ENCODE data around the gene SOAT1. TPM values are rescaled to one million over a fixed set of nuclear protein-coding genes. Genes with fewer than 3 reads are reported as not detected.
"Not testable (repeated sequence)": the region's sequence is repeated elsewhere in the genome, so short reads cannot be mapped to it uniquely, and the experiment has no call there.

Gene SOAT1
- total and polyA plus RNA-seq, 2 experiments from 2014 or later: 20.8 to 28.9 TPM

GRCh38 chr1:179342740-179343404, 49.3 kb downstream of the SOAT1 start:
- no peaks in the 10 kb centered on the region for H3K27me3 ChIP-seq
- no peak for DNase-seq (ENCODE audit: low spot score)
- H3K27ac ChIP-seq: no peak overlapping the region
- no peaks in the 10 kb centered on the region for H3K9me3 ChIP-seq (ENCODE audit: low read depth)
- no peaks in the 10 kb centered on the region for H3K36me3 ChIP-seq (replicated peaks; ENCODE audit: insufficient read depth, low read depth)
- H3K4me1 ChIP-seq (ENCODE audit: insufficient read depth): no peaks in the 10 kb centered on the region
- H3K79me2 ChIP-seq: no peaks in the 10 kb centered on the region
- H3K4me2 ChIP-seq: no peak overlapping the region
- no peak overlapping the region for H3K4me3 ChIP-seq
- TF ChIP-seq EZH2 (IDR thresholded peaks at IDR 0.05; ENCODE audit: borderline replicate concordance): no peak
- no peak for TF ChIP-seq EZH2phosphoT487 (IDR thresholded peaks at IDR 0.05; ENCODE audit: low read depth, severe bottlenecking, unreplicated experiment)
- 89% methylated on average over 4 of the region's 4 CpGs for WGBS (ENCODE audit: low lambda C conversion rate, missing lambda C conversion rate)
- no peaks in the 10 kb centered on the region for H4K20me1 ChIP-seq (ENCODE audit: insufficient read depth, poor library complexity, severe bottlenecking)
- no peak overlapping the region for H2AFZ ChIP-seq
- H3K9me2 ChIP-seq (replicated peaks; ENCODE audit: insufficient read depth): no peaks in the 10 kb centered on the region

- no peak overlapping the region for H3K4me2 ChIP-seq
- no peak overlapping the region for H2AFZ ChIP-seq
- no peaks in the 10 kb centered on the region for H3K79me2 ChIP-seq
- no peaks in the 10 kb centered on the region for H3K9me2 ChIP-seq (replicated peaks; ENCODE audit: insufficient read depth)
- 95% methylated on average over 3 of the region's 3 CpGs for WGBS (ENCODE audit: low lambda C conversion rate, missing lambda C conversion rate)
- TF ChIP-seq EZH2 (IDR thresholded peaks at IDR 0.05; ENCODE audit: borderline replicate concordance): no peak
- no peak for TF ChIP-seq EZH2phosphoT487 (IDR thresholded peaks at IDR 0.05; ENCODE audit: low read depth, severe bottlenecking, unreplicated experiment)
- no peak for TF ChIP-seq CTCF (IDR thresholded peaks at IDR 0.05; ENCODE audit: poor library complexity)
- H3K4me1 ChIP-seq (ENCODE audit: insufficient read depth): no peaks in the 10 kb centered on the region
- no peak for DNase-seq (ENCODE audit: low spot score)
- H3K27ac ChIP-seq: no peak overlapping the region
- no peaks in the 10 kb centered on the region for H3K27me3 ChIP-seq
- H3K9me3 ChIP-seq (ENCODE audit: low read depth): no peaks in the 10 kb centered on the region
- no peak overlapping the region for H3K4me3 ChIP-seq
- no peaks in the 10 kb centered on the region for H4K20me1 ChIP-seq (ENCODE audit: insufficient read depth, poor library complexity, severe bottlenecking)
- no peaks in the 10 kb centered on the region for H3K36me3 ChIP-seq (replicated peaks; ENCODE audit: insufficient read depth, low read depth)
Measured at GRCh38 chr1:179351281-179351680, 57.7 kb downstream of the SOAT1 start.

GRCh38 chr1:179352236-179352635, 58.6 kb downstream of the SOAT1 start:
- H3K4me2 ChIP-seq: no peak overlapping the region
- H3K27ac ChIP-seq: no peak overlapping the region
- no peaks in the 10 kb centered on the region for H3K4me1 ChIP-seq (ENCODE audit: insufficient read depth)
- H3K36me3 ChIP-seq (replicated peaks; ENCODE audit: insufficient read depth, low read depth): no peaks in the 10 kb centered on the region
- H3K79me2 ChIP-seq: no peaks in the 10 kb centered on the region
- TF ChIP-seq CTCF (IDR thresholded peaks at IDR 0.05; ENCODE audit: poor library complexity) (no peak), EZH2phosphoT487 (IDR thresholded peaks at IDR 0.05; ENCODE audit: low read depth, severe bottlenecking, unreplicated experiment) (no peak), EZH2 (IDR thresholded peaks at IDR 0.05; ENCODE audit: borderline replicate concordance) (no peak)
- no peak for DNase-seq (ENCODE audit: low spot score)
- H3K9me2 ChIP-seq (replicated peaks; ENCODE audit: insufficient read depth): no peaks in the 10 kb centered on the region
- no peaks in the 10 kb centered on the region for H4K20me1 ChIP-seq (ENCODE audit: insufficient read depth, poor library complexity, severe bottlenecking)
- 100% methylated on average over 2 of the region's 2 CpGs for WGBS (ENCODE audit: low lambda C conversion rate, missing lambda C conversion rate)
- no peaks in the 10 kb centered on the region for H3K27me3 ChIP-seq
- H3K4me3 ChIP-seq: no peak overlapping the region
- H3K9me3 ChIP-seq (ENCODE audit: low read depth): no peaks in the 10 kb centered on the region
- H2AFZ ChIP-seq: no peak overlapping the region

- H3K9me3 ChIP-seq (ENCODE audit: low read depth): no peaks in the 10 kb centered on the region
- H3K4me3 ChIP-seq: no peak overlapping the region
- H3K27ac ChIP-seq: peak overlapping the region; percentile 6
- H3K4me1 ChIP-seq (ENCODE audit: insufficient read depth): no peaks in the 10 kb centered on the region
- no peaks in the 10 kb centered on the region for H3K27me3 ChIP-seq
- no peaks in the 10 kb centered on the region for H3K9me2 ChIP-seq (replicated peaks; ENCODE audit: insufficient read depth)
- H2AFZ ChIP-seq: no peak overlapping the region
- DNase-seq (ENCODE audit: low spot score): peak; percentile 33
- H3K36me3 ChIP-seq (replicated peaks; ENCODE audit: insufficient read depth, low read depth): no peaks in the 10 kb centered on the region
- H3K79me2 ChIP-seq: no peaks in the 10 kb centered on the region
- no peaks in the 10 kb centered on the region for H4K20me1 ChIP-seq (ENCODE audit: insufficient read depth, poor library complexity, severe bottlenecking)
- H3K4me2 ChIP-seq: no peak overlapping the region
- 53% methylated on average over 5 of the region's 5 CpGs for WGBS (ENCODE audit: low lambda C conversion rate, missing lambda C conversion rate)
- TF ChIP-seq EZH2 (IDR thresholded peaks at IDR 0.05; ENCODE audit: borderline replicate concordance) (no peak), CTCF (IDR thresholded peaks at IDR 0.05; ENCODE audit: poor library complexity) (no peak), EZH2phosphoT487 (IDR thresholded peaks at IDR 0.05; ENCODE audit: low read depth, severe bottlenecking, unreplicated experiment) (no peak)
Measured at GRCh38 chr1:179353546-179353945, 59.9 kb downstream of the SOAT1 start.

- H3K79me2 ChIP-seq; H3K4me3 ChIP-seq; H3K9me3 ChIP-seq (ENCODE audit: low read depth); H3K4me1 ChIP-seq (ENCODE audit: insufficient read depth); H3K27ac ChIP-seq; H3K9me2 ChIP-seq (replicated peaks; ENCODE audit: insufficient read depth); H3K4me2 ChIP-seq; DNase-seq (ENCODE audit: low spot score); H4K20me1 ChIP-seq (ENCODE audit: insufficient read depth, poor library complexity, severe bottlenecking); H3K27me3 ChIP-seq; H2AFZ ChIP-seq; H3K36me3 ChIP-seq (replicated peaks; ENCODE audit: insufficient read depth, low read depth): not testable (repeated sequence)
- WGBS (ENCODE audit: low lambda C conversion rate, missing lambda C conversion rate): 77% methylated on average over 2 of the region's 2 CpGs
Measured at GRCh38 chr1:179361631-179362030, 68.0 kb downstream of the SOAT1 start.

Measured in hepatocyte (in vitro differentiated cells).